Fibroblast of skin of right quadriceps (primary cell): Measurements from ENCODE around the gene SULT1C2.
"Not testable (repeated sequence)": the region's sequence is repeated elsewhere in the genome, so short reads cannot be mapped to it uniquely, and the experiment has no call there.

Experiments used
- DNase-seq: peaks from one replicate; pipeline ENCODE4 v3.0.0-alpha.2; 2013

The SULT1C2 gene

DNA sequence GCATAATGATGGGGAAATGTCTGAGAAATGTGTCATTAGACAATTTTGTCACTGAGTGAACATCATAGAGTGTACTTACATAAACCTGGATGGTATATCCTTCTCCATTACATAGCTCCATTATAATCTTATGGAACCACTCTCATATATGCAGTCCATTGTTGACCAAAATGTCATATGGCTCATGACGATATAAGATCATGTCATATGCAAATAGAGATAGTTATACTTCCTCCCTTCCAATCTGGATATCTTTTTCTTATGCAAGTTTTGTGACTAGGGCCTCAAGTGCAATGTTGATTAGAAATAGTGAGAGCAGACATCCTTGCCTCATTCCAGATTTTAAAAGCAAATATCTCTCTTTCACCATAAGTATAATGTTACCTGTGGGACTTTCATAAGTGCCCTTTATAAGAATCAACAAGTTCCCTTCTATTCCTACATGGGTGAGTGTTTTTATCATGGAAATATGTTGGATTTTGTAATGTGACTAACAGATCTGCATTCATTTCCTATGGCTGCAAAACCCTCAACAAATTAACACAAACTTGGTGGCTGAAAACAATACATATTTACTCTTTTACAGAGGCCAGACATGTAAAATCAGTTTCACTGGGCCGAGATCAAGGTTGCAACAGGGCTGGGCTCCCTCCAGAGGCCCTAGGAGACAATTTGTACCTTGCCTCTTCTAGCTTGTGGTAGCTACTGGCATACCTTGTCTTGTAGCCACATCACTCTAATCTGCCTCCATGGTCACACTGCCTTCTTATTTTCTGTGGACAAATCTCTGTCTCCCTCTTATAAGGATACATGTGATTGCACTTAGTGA lies 67.4 kb downstream of the SULT1C2 start:
- DNase-seq, result no peak

DNA sequence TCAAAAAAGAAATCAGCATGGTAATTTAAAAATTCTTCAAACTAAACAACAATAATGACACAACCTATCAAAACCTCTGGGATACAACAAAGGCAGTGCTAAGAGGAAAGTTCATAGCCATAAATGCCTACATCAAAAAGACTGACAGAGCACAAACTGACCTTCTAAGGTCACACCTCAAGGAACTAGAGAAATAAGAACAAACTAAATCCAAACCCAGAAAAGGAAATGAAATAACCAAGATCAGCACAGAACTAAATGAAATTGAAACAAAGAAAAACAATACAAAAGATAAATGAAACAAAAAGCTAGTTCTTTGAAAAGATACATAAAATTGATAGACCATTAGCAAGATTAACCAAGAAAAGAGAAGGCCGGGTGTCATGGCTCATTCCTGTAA lies 70.6 kb downstream of the SULT1C2 start:
- not testable (repeated sequence) for DNase-seq
